GM12801 (cell line): ENCODE data around the gene PRKRA.
A peak's percentile ranks its signal among the peaks of the same experiment; 100 is the strongest.

ENCODE experiments used
- CTCF ChIP-seq: IDR thresholded peaks from one replicate; pipeline ENCODE4 v1.5.1; 2011; ENCODE audit warnings: control low read depth; ENCODE audit not compliant: insufficient read length; ENCODE audit errors: extremely low read depth

The PRKRA gene

GRCh38 chr2:178418426-178418825 is 32.5 kb downstream of the PRKRA start:
- TF ChIP-seq CTCF = no peak

- no peak for TF ChIP-seq CTCF
These were observed 33.1 kb downstream of the PRKRA start for GRCh38 chr2:178417916-178418315.

GRCh38 chr2:178415979-178416378 is 35.0 kb downstream of the PRKRA start:
- no peak for TF ChIP-seq CTCF

- TF ChIP-seq CTCF = peak; percentile 75
These were observed 36.4 kb downstream of the PRKRA start for GRCh38 chr2:178414266-178415247.

GRCh38 chr2:178413472-178414265 is 37.3 kb downstream of the PRKRA start:
- no peak for TF ChIP-seq CTCF

- no peak for TF ChIP-seq CTCF
These were observed 38.9 kb downstream of the PRKRA start for GRCh38 chr2:178412047-178412446.

GRCh38 chr2:178409261-178409660 is 41.7 kb downstream of the PRKRA start:
- TF ChIP-seq CTCF = no peak
